K562 (cell line): ENCODE results near the gene CLDN2. TPM values are rescaled to one million over a fixed set of nuclear protein-coding genes. Genes with fewer than 3 reads are reported as not detected.

Experiments
- ATAC-seq: fragments of 200-7000 bp; cut with Tn5 transposase; 3 replicates; pipeline ENCODE4 v1.9.1; 2020; ENCODE audit warnings: moderate library complexity
- BruUV-seq: library from RNA; stranded (reverse); fragments of 400-500 nt; replicated peaks from 2 replicates; lab custom pipeline; 2021; lab: Mats Ljungman, UMichigan
- CTCF ChIA-PET: fragments of 300-600 bp; formaldehyde crosslinking; extraction: SDS; loops from one replicate; lab custom pipeline; 2021; ENCODE audit warnings: low intra/inter-chr PET ratio; lab: Yijun Ruan, JAX
- POLR2A ChIA-PET: fragments of 300-600, 350-650 bp; sonication (Branson Sonifier 250); formaldehyde crosslinking; extraction: SDS; loops from one replicate; lab custom pipeline; 2021; ENCODE audit warnings: antibody characterized with exemption, inconsistent platforms; lab: Yijun Ruan, JAX
- DNase-seq, 4 experiments: peaks; one replicate each; pipeline versions ENCODE4 v3.0.0 to v3.0.0-alpha.2; 2011 to 2018; ENCODE audit warnings: low spot score in 3 of 4, mixed read lengths in 3 of 4; ENCODE audit errors: extremely low read depth in 1 of 4
- FAIRE-seq: peaks from 2 replicates; lab custom pipeline; 2011; peaks lifted over from hg19 to GRCh38; lab: Jason Lieb, UNC
- H2AFZ ChIP-seq: 2 replicates; pipeline ENCODE4 v1.6.0; 2011; ENCODE audit warnings: low read depth, low read length, control low read depth, inconsistent platforms
- H3K27ac ChIP-seq: fragments of 200-600 bp; 3 replicates; pipeline ENCODE4 v1.8.0; 2011; ENCODE audit warnings: low read depth, mild to moderate bottlenecking, control low read depth, inconsistent platforms, low read length, moderate library complexity, mixed read lengths; ENCODE audit errors: extremely low read depth
- H3K27me3 ChIP-seq, 2 experiments: fragments of 300-600 bp in 1 of 2; 2 replicates in 1 of 2; 3 replicates in 1 of 2; pipeline versions ENCODE4 v1.6.0 to v1.8.0; 2011; ENCODE audit warnings: inconsistent platforms in 2 of 2, low read length in 2 of 2, mild to moderate bottlenecking in 1 of 2, mixed read lengths in 1 of 2, moderate library complexity in 1 of 2; ENCODE audit not compliant: control insufficient read depth in 2 of 2, insufficient read depth in 2 of 2
- H3K36me3 ChIP-seq: fragments of 300-600 bp; 3 replicates; pipeline ENCODE4 v1.8.0; 2011; ENCODE audit warnings: mild to moderate bottlenecking, low read length, inconsistent platforms; ENCODE audit not compliant: control insufficient read depth, insufficient read depth
- H3K4me1 ChIP-seq, 2 experiments: fragments of 200-600 bp in 1 of 2; replicated peaks in 1 of 2; 2 replicates in 1 of 2; 3 replicates in 1 of 2; pipeline versions ENCODE4 v1.5.1 to v1.8.0; 2011; ENCODE audit warnings: inconsistent platforms in 2 of 2, low read length in 2 of 2, mild to moderate bottlenecking in 1 of 2, mixed read lengths in 1 of 2, moderate library complexity in 1 of 2; ENCODE audit not compliant: control insufficient read depth in 2 of 2, insufficient read depth in 2 of 2
- H3K4me2 ChIP-seq: 2 replicates; pipeline ENCODE4 v1.6.1; 2011; ENCODE audit warnings: low read length, control low read depth, inconsistent platforms, mixed read lengths; ENCODE audit not compliant: insufficient read depth
- H3K4me3 ChIP-seq: fragments of 200-600 bp; sonication (generic), shearing (Covaris generic); 2 replicates; pipeline ENCODE4 v1.5.1; 2016; ENCODE audit warnings: control low read depth, inconsistent platforms
- H3K79me2 ChIP-seq: fragments of 200-600 bp; 3 replicates; pipeline ENCODE4 v1.8.0; 2011; ENCODE audit warnings: low read length, inconsistent platforms; ENCODE audit not compliant: control insufficient read depth, insufficient read depth
- H3K9ac ChIP-seq, 2 experiments: 2 replicates each; pipeline versions ENCODE4 v1.6.0 to v1.6.1; 2011; ENCODE audit warnings: low read depth in 2 of 2, low read length in 2 of 2, control low read depth in 1 of 2, inconsistent platforms in 1 of 2, mild to moderate bottlenecking in 1 of 2, mixed read lengths in 1 of 2; ENCODE audit not compliant: insufficient read depth in 1 of 2
- H3K9me1 ChIP-seq: one replicate; pipeline ENCODE4 v1.6.0; 2011; ENCODE audit warnings: inconsistent platforms, mild to moderate bottlenecking, low read length, moderate library complexity; ENCODE audit not compliant: control insufficient read depth, insufficient read depth
- H3K9me3 ChIP-seq: replicated peaks from 2 replicates; pipeline ENCODE4 v1.5.1; 2011; ENCODE audit warnings: low read depth, low read length, inconsistent platforms; ENCODE audit not compliant: control insufficient read depth, insufficient read depth
- H4K20me1 ChIP-seq: replicated peaks from 2 replicates; pipeline ENCODE4 v1.6.1; 2011; ENCODE audit warnings: low read length, inconsistent platforms, mixed read lengths; ENCODE audit not compliant: control insufficient read depth, insufficient read depth
- FOSL1 ChIP-seq: fragments of 200-800 bp; sonication (Bioruptor generic); conservative IDR thresholded peaks from 2 replicates; pipeline ENCODE4 v1.6.1; 2016; ENCODE audit warnings: missing genetic modification characterization, missing compliant biosample characterization
- MYC ChIP-seq, 2 experiments: fragments of 250-450 bp in 1 of 2; sonication (Bioruptor Pico) in 1 of 2; IDR thresholded peaks; 2 replicates each; pipeline versions ENCODE4 v1.5.1 to v1.6.1; 2012 to 2021; ENCODE audit warnings: low read depth in 2 of 2, borderline replicate concordance in 1 of 2, improper control_type of control experiment in 1 of 2, low read length in 1 of 2, mild to moderate bottlenecking in 1 of 2, moderate library complexity in 1 of 2
- ZC3H11A ChIP-seq: IDR thresholded peaks from 2 replicates; pipeline ENCODE4 v1.6.1; 2012; ENCODE audit warnings: low read depth, low read length, improper control_type of control experiment
- ZNF717 ChIP-seq: fragments of 250-450 bp; sonication (Bioruptor Pico); IDR thresholded peaks from 2 replicates; pipeline ENCODE4 v1.5.0; 2021
- WGBS: fragments of 100-300 bp; shearing (Covaris generic); methylation state at CpG from one replicate; pipeline ENCODE4 v1.1.6; 2016; ENCODE audit warnings: low coverage, mixed read lengths; ENCODE audit not compliant: insufficient coverage; ENCODE audit errors: missing lambda C conversion rate; 5-methylcytosine and 5-hydroxymethylcytosine counted together
- in situ Hi-C: fragments of 300-500 bp; cut with MboI; formaldehyde crosslinking; loops from 4 replicates; pipeline ENCODE4 v1.15.0; 2018; ENCODE audit warnings: inconsistent platforms, mixed read lengths
- intact Hi-C: fragments of 100-400 bp; cut with micrococcal nuclease; formaldehyde crosslinking; loops from 2 replicates; pipeline ENCODE4 v1.14.2; 2022
- polyA plus RNA-seq, 8 experiments: library from polyadenylated mRNA; depleted of rRNA in 4 of 8; stranded (reverse) in 5 of 8; unstranded in 3 of 8; fragments of >200 nt; fragmentation: Nextera tagmentation in 2 of 8; fragmentation: Illumina TruSeq in 1 of 8; extraction: Ambion mirVana in 2 of 8; extraction: Trizol in 1 of 8; gene quantifications; 2 replicates each; pipeline versions ENCODE4 v1.2.1 to v1.2.3, GENCODE V29; 2011 to 2014; ENCODE audit warnings: inconsistent platforms in 1 of 8, missing spikeins in 1 of 8
- total RNA-seq, 7 experiments: library from RNA; depleted of rRNA in 6 of 7; stranded (reverse); fragments of >200 nt in 6 of 7; fragmentation: Illumina TruSeq in 2 of 7; extraction: Trizol in 2 of 7; gene quantifications; 2 replicates each; pipeline versions ENCODE4 v1.2.1 to v1.2.3, GENCODE V29; 2011 to 2021; ENCODE audit warnings: low replicate concordance in 1 of 7

CLDN2 gene
- total and polyA plus RNA-seq, 9 of the 15 experiments (the other 6 are each of a cell fraction or from before 2014, with no cell fraction given), result not detected

DNA sequence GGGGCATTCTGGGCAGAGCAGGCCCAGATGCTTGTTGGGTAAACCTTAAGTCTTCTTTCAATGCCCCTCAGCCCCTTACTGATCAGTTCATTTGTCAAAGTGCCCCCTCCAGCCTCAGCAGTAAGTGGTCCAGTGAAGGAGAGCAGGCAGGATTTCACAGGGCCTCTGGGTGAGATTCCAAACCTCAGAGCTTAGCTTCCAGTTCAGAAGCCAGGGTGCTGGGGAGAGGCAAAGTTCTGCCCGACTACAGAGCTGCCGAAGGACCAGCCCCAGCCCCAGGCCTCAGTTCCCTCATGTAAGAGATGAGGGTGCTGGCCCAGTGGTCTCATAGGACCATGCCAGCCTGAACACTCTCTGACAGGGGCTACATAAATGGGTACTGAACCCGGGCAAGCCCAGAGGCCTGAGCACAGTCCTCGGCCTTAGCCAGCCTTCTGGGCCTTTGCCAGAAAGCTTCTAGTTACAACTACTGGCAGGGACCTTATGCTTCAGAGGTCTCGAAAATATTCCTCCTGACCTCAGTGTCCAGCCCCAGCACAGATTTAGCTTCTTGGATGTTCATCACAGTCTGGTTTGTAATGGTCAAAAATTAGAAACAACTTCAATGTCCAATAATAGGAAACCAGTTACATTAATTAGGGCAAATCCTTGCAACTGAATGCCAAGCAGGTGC lies 16.2 kb upstream of the CLDN2 start:
- Histone ChIP-seq H3K4me1 (no peaks in the 10 kb centered on the region), H2AFZ (no peak overlapping the region), H3K27ac (no peak overlapping the region), H3K9ac (no peak overlapping the region), H3K27me3 (no peaks in the 10 kb centered on the region; a peak in 1 of 5 replicates), H3K79me2 (no peaks in the 10 kb centered on the region), H4K20me1 (no peaks in the 10 kb centered on the region), H3K4me3 (no peak overlapping the region), H3K36me3 (no peaks in the 10 kb centered on the region), H3K9me3 (no peaks in the 10 kb centered on the region), H3K9me1 (no peaks in the 10 kb centered on the region), H3K4me2 (no peak overlapping the region)
- intact Hi-C loops, result no loop called here
- ChIA-PET CTCF (no interaction called here), POLR2A (no interaction called here)
- BruUV-seq, result no TSS peak
- in situ Hi-C loops, result no loop called here
- ATAC-seq (no peak), FAIRE-seq (no peak), DNase-seq (no peak)
- 0% methylated on average over 3 of the region's 5 CpGs for WGBS
- TF ChIP-seq FOSL1 (tag), result no peak
- TF ChIP-seq MYC (IDR thresholded peaks at IDR 0.05; ENCODE audit: low read depth, low read length), result no peak
- no peak for TF ChIP-seq MYC (CRISPR knock-in tag; IDR thresholded peaks at IDR 0.05; ENCODE audit: borderline replicate concordance, low read depth)
- TF ChIP-seq ZC3H11A, result no peak
- TF ChIP-seq ZNF717 (CRISPR knock-in tag), result no peak
